Esophagus squamous epithelium (tissue), 4 donors: ENCODE data around the gene ZNF746.

Source experiments
- POLR2A ChIP-seq, 4 donors: fragments of 450-650 bp; IDR thresholded peaks; one replicate each; pipeline ENCODE4 v1.6.1; 2017; ENCODE audit warnings: antibody characterized with exemption in 4 of 4, mild to moderate bottlenecking in 4 of 4, moderate library complexity in 3 of 4
- TF ChIP-seq, protein P1 (sequence below), 6 experiments: fragments of 450-650 bp in 4 of 6; fragments of 200-600 bp in 2 of 6; sonication (generic) in 2 of 6; IDR thresholded peaks; one replicate each; pipeline ENCODE4 v1.5.1; 2016 to 2019; ENCODE audit warnings: antibody characterized with exemption in 6 of 6, mild to moderate bottlenecking in 4 of 6, moderate library complexity in 4 of 6

DNA sequence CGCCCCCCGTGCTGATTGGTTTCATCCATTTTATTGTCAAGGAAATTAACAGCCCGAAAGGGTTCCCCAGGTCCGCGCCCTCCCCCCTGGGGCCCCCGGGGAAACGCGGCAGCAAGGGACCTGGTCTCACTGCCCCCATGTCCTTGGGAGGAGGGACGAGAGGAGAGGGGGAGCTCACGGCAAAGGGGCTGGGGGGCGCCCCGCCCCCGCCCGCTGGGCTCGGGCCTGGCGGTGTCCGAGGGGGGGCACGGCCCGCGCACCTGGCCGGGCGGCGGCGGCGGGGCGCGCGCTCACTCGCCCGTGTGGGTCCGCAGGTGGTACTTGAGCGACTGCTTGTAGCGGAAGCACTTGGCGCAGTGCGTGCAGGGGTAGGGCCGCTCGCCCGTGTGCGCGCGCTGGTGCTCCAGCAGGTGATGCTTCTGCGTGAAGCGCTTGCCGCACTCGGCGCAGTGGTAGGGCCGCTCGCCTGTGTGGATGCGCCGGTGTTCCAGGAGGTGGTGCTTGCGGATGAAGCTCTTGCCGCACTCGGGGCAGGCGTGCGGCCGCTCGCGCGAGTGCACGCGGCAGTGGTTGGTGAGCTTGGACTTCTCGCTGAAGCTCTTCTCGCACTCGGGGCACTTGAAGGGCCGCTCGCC lies 66.0 kb downstream of the ZNF746 start:
- TF ChIP-seq, protein P1, sequence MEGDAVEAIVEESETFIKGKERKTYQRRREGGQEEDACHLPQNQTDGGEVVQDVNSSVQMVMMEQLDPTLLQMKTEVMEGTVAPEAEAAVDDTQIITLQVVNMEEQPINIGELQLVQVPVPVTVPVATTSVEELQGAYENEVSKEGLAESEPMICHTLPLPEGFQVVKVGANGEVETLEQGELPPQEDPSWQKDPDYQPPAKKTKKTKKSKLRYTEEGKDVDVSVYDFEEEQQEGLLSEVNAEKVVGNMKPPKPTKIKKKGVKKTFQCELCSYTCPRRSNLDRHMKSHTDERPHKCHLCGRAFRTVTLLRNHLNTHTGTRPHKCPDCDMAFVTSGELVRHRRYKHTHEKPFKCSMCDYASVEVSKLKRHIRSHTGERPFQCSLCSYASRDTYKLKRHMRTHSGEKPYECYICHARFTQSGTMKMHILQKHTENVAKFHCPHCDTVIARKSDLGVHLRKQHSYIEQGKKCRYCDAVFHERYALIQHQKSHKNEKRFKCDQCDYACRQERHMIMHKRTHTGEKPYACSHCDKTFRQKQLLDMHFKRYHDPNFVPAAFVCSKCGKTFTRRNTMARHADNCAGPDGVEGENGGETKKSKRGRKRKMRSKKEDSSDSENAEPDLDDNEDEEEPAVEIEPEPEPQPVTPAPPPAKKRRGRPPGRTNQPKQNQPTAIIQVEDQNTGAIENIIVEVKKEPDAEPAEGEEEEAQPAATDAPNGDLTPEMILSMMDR (IDR thresholded peaks at IDR 0.05), result no peak
- no peak for TF ChIP-seq POLR2A (IDR thresholded peaks at IDR 0.05)
